OCI-LY7 (cell line): ENCODE results near the gene CLCN6. TPM values are rescaled to one million over a fixed set of nuclear protein-coding genes. Genes with fewer than 3 reads are reported as not detected.
A peak's percentile ranks its signal among the peaks of the same experiment; 100 is the strongest.

Experiments
- BruUV-seq: library from RNA; stranded (reverse); fragments of 400-500 nt; replicated peaks from 2 replicates; lab custom pipeline; 2021; lab: Mats Ljungman, UMichigan
- CTCF ChIA-PET: fragments of 300-600 bp; sonication (Branson Sonifier 250); formaldehyde crosslinking; loops from one replicate; lab custom pipeline; 2022; ENCODE audit warnings: antibody characterized with exemption; ENCODE audit not compliant: unreplicated experiment; lab: Charles Lee
- POLR2A ChIA-PET: fragments of 300-600 bp; sonication (Branson Sonifier 250); formaldehyde crosslinking; loops from one replicate; lab custom pipeline; 2022; ENCODE audit warnings: antibody characterized with exemption; lab: Charles Lee
- DNase-seq: peaks from one replicate; pipeline ENCODE4 v3.0.0-alpha.2; 2015; ENCODE audit warnings: low spot score
- H2AFZ ChIP-seq: fragments of 200-600 bp; sonication (generic), shearing (Covaris generic); 2 replicates; pipeline ENCODE4 v1.6.1; 2014; ENCODE audit warnings: mild to moderate bottlenecking, antibody characterized with exemption, low read length, moderate library complexity
- H3K27ac ChIP-seq: fragments of 200-600 bp; sonication (generic); 2 replicates; pipeline ENCODE4 v1.5.1; 2014; ENCODE audit warnings: mixed run types, low read depth, mild to moderate bottlenecking, moderate library complexity, low read length, inconsistent platforms; ENCODE audit not compliant: poor library complexity, severe bottlenecking
- H3K36me3 ChIP-seq: fragments of 200-600 bp; sonication (generic); 2 replicates; pipeline ENCODE4 v1.6.1; 2014; ENCODE audit warnings: mild to moderate bottlenecking, antibody characterized with exemption, low read length, moderate library complexity, mixed read lengths; ENCODE audit not compliant: insufficient read depth
- H3K4me1 ChIP-seq: fragments of 200-600 bp; sonication (generic); 2 replicates; pipeline ENCODE4 v1.5.1; 2014; ENCODE audit warnings: mild to moderate bottlenecking, low read length; ENCODE audit not compliant: insufficient read depth, poor library complexity, severe bottlenecking
- H3K4me2 ChIP-seq: fragments of 200-600 bp; sonication (generic); 2 replicates; pipeline ENCODE4 v1.6.1; 2014; ENCODE audit warnings: mild to moderate bottlenecking, low read length
- H3K4me3 ChIP-seq: fragments of 200-600 bp; sonication (generic); 2 replicates; pipeline ENCODE4 v1.5.1; 2014; ENCODE audit warnings: mild to moderate bottlenecking, low read depth, low read length; ENCODE audit not compliant: poor library complexity, severe bottlenecking
- H3K79me2 ChIP-seq: fragments of 200-600 bp; sonication (generic); 2 replicates; pipeline ENCODE4 v1.6.1; 2016; ENCODE audit warnings: low read depth, mild to moderate bottlenecking, low read length, moderate library complexity, mixed read lengths; ENCODE audit not compliant: insufficient read depth
- H3K9me2 ChIP-seq: fragments of 200-600 bp; sonication (generic); 2 replicates; pipeline ENCODE4 v1.6.1; 2016; ENCODE audit warnings: mild to moderate bottlenecking, low read length, mixed read lengths; ENCODE audit not compliant: insufficient read depth
- H3K9me3 ChIP-seq: fragments of 200-600 bp; sonication (generic); 2 replicates; pipeline ENCODE4 v1.6.1; 2014; ENCODE audit warnings: mild to moderate bottlenecking, mixed run types, low read length, mixed read lengths
- H4K20me1 ChIP-seq: fragments of 200-600 bp; sonication (generic); 2 replicates; pipeline ENCODE4 v1.6.1; 2014; ENCODE audit warnings: mild to moderate bottlenecking, antibody characterized with exemption, low read length, moderate library complexity, mixed read lengths; ENCODE audit not compliant: insufficient read depth
- CTCF ChIP-seq: fragments of 200-600 bp; sonication (generic); conservative IDR thresholded peaks from 2 replicates; pipeline ENCODE4 v1.5.1; 2014; ENCODE audit warnings: mild to moderate bottlenecking, antibody characterized with exemption, low read length, moderate library complexity, mixed read lengths
- EZH2phosphoT487 ChIP-seq: fragments of 200-600 bp; sonication (generic); IDR thresholded peaks from 2 replicates; pipeline ENCODE4 v1.6.1; 2018; ENCODE audit warnings: low read depth, borderline replicate concordance, mild to moderate bottlenecking, mixed run types, antibody characterized with exemption, low read length, moderate library complexity, mixed read lengths
- intact Hi-C: fragments of 100-400 bp; cut with micrococcal nuclease; formaldehyde crosslinking; loops from one replicate; pipeline ENCODE4 v1.10.0; 2022; ENCODE audit not compliant: unreplicated experiment
- total RNA-seq, 2 experiments: library from RNA; depleted of rRNA in 1 of 2; stranded (reverse); fragments of >200 nt in 1 of 2; shearing (Covaris generic) in 1 of 2; gene quantifications; 2 replicates each; pipeline ENCODE4 v1.2.3, GENCODE V29; 2014 to 2022

Gene CLCN6
- total RNA-seq, 2 experiments from 2014 or later, result 19.7 to 65.8 TPM

- CTCF ChIA-PET, result no interaction called here
These were observed 1.1 kb upstream of the CLCN6 start for GRCh38 chr1:11804666-11805421.

GRCh38 chr1:11806307-11806936 lies 431 bp downstream of the CLCN6 start:
- peaks cover 51% of the 10 kb centered on the region for H3K36me3 ChIP-seq
- no peak for DNase-seq
- no TSS peak for BruUV-seq
- H3K4me2 ChIP-seq, result peak overlapping the region; percentile 97
- H3K4me1 ChIP-seq, result peaks cover 51% of the 10 kb centered on the region
- CTCF ChIA-PET, result no interaction called here
- POLR2A ChIA-PET, result interaction anchor here (0.6 to 2.0 kb wide), 4 partner anchors 9 to 104 kb away, joined by 3 to 12 read pairs (median 4); no protein-coding TSS in a partner anchor
- H3K9me2 ChIP-seq, result no peaks in the 10 kb centered on the region
- H4K20me1 ChIP-seq, result no peaks in the 10 kb centered on the region; the same call in 1 of the 2 replicates
- no peak for TF ChIP-seq CTCF
- no peak for TF ChIP-seq EZH2phosphoT487
- H3K9me3 ChIP-seq, result no peaks in the 10 kb centered on the region
- peak overlapping the region; percentile 47 for H3K27ac ChIP-seq
- intact Hi-C loops, result no loop called here
- H2AFZ ChIP-seq, result peak overlapping the region; percentile 8; the same call in 1 of the 2 replicates
- peak overlapping the region; percentile 80 for H3K4me3 ChIP-seq
- H3K79me2 ChIP-seq, result peaks cover 62% of the 10 kb centered on the region

More at GRCh38 chr1:11804666-11805421, 1.1 kb upstream of the CLCN6 start:
- H3K27ac ChIP-seq, result peak overlapping the region; percentile 59
- H3K4me2 ChIP-seq, result peak overlapping the region; percentile 97
- H3K4me3 ChIP-seq, result peak overlapping the region; percentile 80
- H3K79me2 ChIP-seq, result peaks cover 62% of the 10 kb centered on the region
- H3K9me2 ChIP-seq, result no peaks in the 10 kb centered on the region
- H3K9me3 ChIP-seq, result no peaks in the 10 kb centered on the region
- H2AFZ ChIP-seq, result no peak overlapping the region
- H4K20me1 ChIP-seq, result no peaks in the 10 kb centered on the region; the same call in 1 of the 2 replicates
- POLR2A ChIA-PET, result interaction anchor here (0.6 to 1.3 kb wide), 2 partner anchors 10 to 68 kb away, joined by 3 to 4 read pairs; no protein-coding TSS in a partner anchor
- intact Hi-C loops, result no loop called here
- no peak for DNase-seq
- peaks cover 52% of the 10 kb centered on the region for H3K36me3 ChIP-seq
- H3K4me1 ChIP-seq, result peaks cover 51% of the 10 kb centered on the region
- TF ChIP-seq EZH2phosphoT487, result no peak
- TF ChIP-seq CTCF, result no peak
- BruUV-seq, result no TSS peak
